Measurements from ENCODE around the gene PDE2A. TPM values are rescaled to one million over a fixed set of nuclear protein-coding genes. Genes with fewer than 3 reads are reported as not detected.

The PDE2A gene
- total RNA-seq, 1 donor from 2014 or later: 0.82 TPM

DNA sequence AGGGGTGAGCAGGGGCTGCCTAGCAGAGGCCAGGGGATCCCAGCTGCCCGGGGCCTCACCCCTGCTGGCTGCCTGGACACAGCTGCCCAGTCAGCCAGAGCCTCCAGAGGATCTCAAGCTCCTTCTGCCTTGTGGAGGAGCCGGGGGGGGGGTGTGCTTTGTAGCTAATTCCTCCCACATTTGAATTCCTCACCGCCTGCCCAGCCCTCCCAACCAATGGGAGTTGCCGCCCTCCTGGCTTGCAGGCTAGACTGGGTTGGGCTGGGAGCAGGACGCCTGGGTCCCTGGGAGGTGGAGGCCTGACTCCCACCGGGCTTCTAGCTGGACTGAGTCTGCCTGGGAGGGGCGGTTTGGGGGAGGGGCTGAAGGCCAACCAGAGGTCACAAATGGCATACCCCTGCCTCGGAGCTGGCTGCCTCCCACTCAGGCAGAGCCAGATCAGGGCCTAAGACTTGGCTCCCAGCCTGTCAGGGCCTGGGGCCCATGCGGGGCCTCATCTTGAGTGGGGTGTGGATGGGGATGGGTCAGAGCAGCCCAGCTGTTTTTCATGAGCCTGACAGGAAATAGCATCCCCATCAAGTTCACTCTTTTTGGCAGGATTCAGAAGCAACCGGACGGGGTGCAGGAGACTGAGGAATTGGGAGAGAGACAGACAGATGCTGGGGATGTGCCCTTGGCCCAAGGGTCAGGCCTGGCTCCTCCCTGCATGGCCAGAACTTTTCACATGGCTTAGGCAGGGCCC is 29.2 kb upstream of the PDE2A start:
- peaks cover 10% of the 10 kb centered on the region for H3K36me3 ChIP-seq (ENCODE audit: insufficient read depth, low read length)
- H3K27me3 Mint-ChIP-seq (ENCODE audit: low read depth, unreplicated experiment): no peaks in the 10 kb centered on the region
- no peak overlapping the region for H3K27ac ChIP-seq (ENCODE audit: low read depth, low read length)
- H3K9ac ChIP-seq (ENCODE audit: low read length): no peak overlapping the region
- H3K4me2 ChIP-seq (ENCODE audit: low read length): peak overlapping the region; percentile 3
- FAIRE-seq (no peak), DNase-seq (ENCODE audit: low read depth) (peak; percentile 48)
- H4K20me1 ChIP-seq (ENCODE audit: insufficient read depth, low read length): peaks cover 53% of the 10 kb centered on the region
- peaks cover 22% of the 10 kb centered on the region for H3K4me1 Mint-ChIP-seq (ENCODE audit: low read depth, unreplicated experiment)
- no peak overlapping the region for H2AFZ ChIP-seq (ENCODE audit: low read depth, low read length)
- H3K9me3 Mint-ChIP-seq (ENCODE audit: unreplicated experiment): no peaks in the 10 kb centered on the region
- TF ChIP-seq, protein P1, sequence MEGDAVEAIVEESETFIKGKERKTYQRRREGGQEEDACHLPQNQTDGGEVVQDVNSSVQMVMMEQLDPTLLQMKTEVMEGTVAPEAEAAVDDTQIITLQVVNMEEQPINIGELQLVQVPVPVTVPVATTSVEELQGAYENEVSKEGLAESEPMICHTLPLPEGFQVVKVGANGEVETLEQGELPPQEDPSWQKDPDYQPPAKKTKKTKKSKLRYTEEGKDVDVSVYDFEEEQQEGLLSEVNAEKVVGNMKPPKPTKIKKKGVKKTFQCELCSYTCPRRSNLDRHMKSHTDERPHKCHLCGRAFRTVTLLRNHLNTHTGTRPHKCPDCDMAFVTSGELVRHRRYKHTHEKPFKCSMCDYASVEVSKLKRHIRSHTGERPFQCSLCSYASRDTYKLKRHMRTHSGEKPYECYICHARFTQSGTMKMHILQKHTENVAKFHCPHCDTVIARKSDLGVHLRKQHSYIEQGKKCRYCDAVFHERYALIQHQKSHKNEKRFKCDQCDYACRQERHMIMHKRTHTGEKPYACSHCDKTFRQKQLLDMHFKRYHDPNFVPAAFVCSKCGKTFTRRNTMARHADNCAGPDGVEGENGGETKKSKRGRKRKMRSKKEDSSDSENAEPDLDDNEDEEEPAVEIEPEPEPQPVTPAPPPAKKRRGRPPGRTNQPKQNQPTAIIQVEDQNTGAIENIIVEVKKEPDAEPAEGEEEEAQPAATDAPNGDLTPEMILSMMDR (IDR thresholded peaks at IDR 0.05; ENCODE audit: insufficient read depth, low read depth, low read length): no peak
- no peak for TF ChIP-seq EZH2 (IDR thresholded peaks at IDR 0.05; ENCODE audit: insufficient read depth, low read length)
- H3K9me3 ChIP-seq (ENCODE audit: insufficient read depth, low read depth, low read length): no peaks in the 10 kb centered on the region
- H3K4me1 ChIP-seq (ENCODE audit: insufficient read depth, low read length): peaks cover 11% of the 10 kb centered on the region
- peaks cover 36% of the 10 kb centered on the region for H3K36me3 Mint-ChIP-seq (ENCODE audit: low read depth, unreplicated experiment)
- no peaks in the 10 kb centered on the region for H3K79me2 ChIP-seq (ENCODE audit: insufficient read depth, low read length)
- H3K27me3 ChIP-seq (ENCODE audit: insufficient read depth, low read length): no peaks in the 10 kb centered on the region
- H3K4me3 Mint-ChIP-seq (ENCODE audit: unreplicated experiment): no peak overlapping the region
- no peak overlapping the region for H3K27ac Mint-ChIP-seq (ENCODE audit: unreplicated experiment)
- no peak overlapping the region for H3K4me3 ChIP-seq (ENCODE audit: insufficient read depth, low read depth, low read length)

DNA sequence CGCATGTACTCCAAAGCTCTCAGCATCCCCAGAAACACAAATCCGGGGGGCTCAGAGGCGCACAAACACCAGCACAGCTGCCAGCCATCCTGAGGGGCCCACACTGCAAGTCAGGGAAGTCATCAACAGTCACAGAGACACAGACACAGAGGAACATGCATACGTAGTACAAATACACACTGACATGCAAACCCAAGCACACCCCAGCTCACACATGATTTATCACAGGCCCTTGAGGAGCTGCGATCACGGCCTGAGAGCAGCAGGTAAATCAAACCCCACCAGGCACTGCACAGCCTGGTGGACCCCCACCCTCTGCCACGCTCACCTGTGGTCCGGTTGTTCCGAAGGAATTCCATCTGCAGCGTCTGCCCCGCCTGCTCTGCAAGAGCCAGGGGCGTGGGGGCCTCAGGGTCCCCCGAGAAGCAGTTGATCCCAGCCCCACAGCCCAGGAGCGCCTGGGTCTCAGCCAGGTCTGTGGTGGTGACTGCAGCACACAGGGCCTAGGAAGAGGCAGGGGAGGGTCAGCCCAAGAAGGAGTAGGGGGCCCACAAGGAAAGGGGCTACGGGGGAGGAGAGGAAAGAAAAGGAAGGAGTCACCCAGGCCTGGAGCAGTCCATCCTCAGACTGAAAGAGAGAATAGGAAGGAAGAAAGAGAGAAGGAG is 28.5 kb upstream of the PDE2A start:
- H3K4me1 Mint-ChIP-seq (ENCODE audit: low read depth, unreplicated experiment): peaks cover 22% of the 10 kb centered on the region
- TF ChIP-seq EZH2 (IDR thresholded peaks at IDR 0.05; ENCODE audit: insufficient read depth, low read length): no peak
- TF ChIP-seq, protein P1 (IDR thresholded peaks at IDR 0.05; ENCODE audit: insufficient read depth, low read depth, low read length): no peak
- Histone ChIP-seq H3K9ac (ENCODE audit: low read length) (no peak overlapping the region), H3K4me1 (ENCODE audit: insufficient read depth, low read length) (peaks cover 11% of the 10 kb centered on the region), H2AFZ (ENCODE audit: low read depth, low read length) (no peak overlapping the region), H3K27me3 (ENCODE audit: insufficient read depth, low read length) (no peaks in the 10 kb centered on the region), H4K20me1 (ENCODE audit: insufficient read depth, low read length) (peaks cover 46% of the 10 kb centered on the region), H3K9me3 (ENCODE audit: insufficient read depth, low read depth, low read length) (no peaks in the 10 kb centered on the region), H3K36me3 (ENCODE audit: insufficient read depth, low read length) (peaks cover 7% of the 10 kb centered on the region), H3K79me2 (ENCODE audit: insufficient read depth, low read length) (no peaks in the 10 kb centered on the region), H3K4me3 (ENCODE audit: insufficient read depth, low read depth, low read length) (no peak overlapping the region), H3K4me2 (ENCODE audit: low read length) (no peak overlapping the region), H3K27ac (ENCODE audit: low read depth, low read length) (no peak overlapping the region)
- FAIRE-seq (no peak), DNase-seq (ENCODE audit: low read depth) (no peak)
- no peak overlapping the region for H3K4me3 Mint-ChIP-seq (ENCODE audit: unreplicated experiment)
- no peaks in the 10 kb centered on the region for H3K9me3 Mint-ChIP-seq (ENCODE audit: unreplicated experiment)
- no peaks in the 10 kb centered on the region for H3K27me3 Mint-ChIP-seq (ENCODE audit: low read depth, unreplicated experiment)
- peaks cover 36% of the 10 kb centered on the region for H3K36me3 Mint-ChIP-seq (ENCODE audit: low read depth, unreplicated experiment)
- H3K27ac Mint-ChIP-seq (ENCODE audit: unreplicated experiment): peak overlapping the region; percentile 53

DNA sequence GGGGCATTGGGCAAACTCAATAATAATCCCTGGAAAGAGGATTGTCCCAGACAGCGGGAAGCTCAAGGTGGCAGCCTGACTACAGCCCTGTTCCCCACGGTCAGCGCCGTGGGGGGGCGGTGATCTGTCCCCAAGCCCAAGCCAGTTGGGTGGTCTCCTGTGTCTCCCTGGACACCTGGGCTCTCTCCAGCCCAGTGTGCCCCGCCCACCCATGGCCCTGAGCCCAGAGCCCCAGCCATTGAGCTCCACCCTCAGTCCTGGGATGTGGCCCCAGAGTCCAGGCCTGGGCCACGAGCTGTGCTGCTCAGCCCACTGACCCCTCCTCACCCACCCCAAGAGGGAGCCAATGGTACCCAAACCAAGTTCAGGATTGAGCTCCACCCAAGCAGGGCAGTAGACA is 27.9 kb upstream of the PDE2A start:
- TF ChIP-seq, protein P1 (IDR thresholded peaks at IDR 0.05; ENCODE audit: insufficient read depth, low read depth, low read length): no peak
- TF ChIP-seq EZH2 (IDR thresholded peaks at IDR 0.05; ENCODE audit: insufficient read depth, low read length): no peak
- Mint-ChIP-seq H3K4me3 (ENCODE audit: unreplicated experiment) (no peak overlapping the region), H3K36me3 (ENCODE audit: low read depth, unreplicated experiment) (peaks cover 31% of the 10 kb centered on the region)

More for the DNA sequence above, 27.9 kb upstream of the PDE2A start:
- Mint-ChIP-seq H3K27me3 (ENCODE audit: low read depth, unreplicated experiment) (no peaks in the 10 kb centered on the region), H3K27ac (ENCODE audit: unreplicated experiment) (no peak overlapping the region), H3K9me3 (ENCODE audit: unreplicated experiment) (no peaks in the 10 kb centered on the region), H3K4me1 (ENCODE audit: low read depth, unreplicated experiment) (peaks cover 22% of the 10 kb centered on the region)
- H3K9ac ChIP-seq (ENCODE audit: low read length): no peak overlapping the region
- H3K36me3 ChIP-seq (ENCODE audit: insufficient read depth, low read length): peaks cover 7% of the 10 kb centered on the region
- H4K20me1 ChIP-seq (ENCODE audit: insufficient read depth, low read length): peaks cover 44% of the 10 kb centered on the region
- no peak overlapping the region for H3K4me2 ChIP-seq (ENCODE audit: low read length)
- H3K27ac ChIP-seq (ENCODE audit: low read depth, low read length): no peak overlapping the region
- DNase-seq (ENCODE audit: low read depth) (no peak), FAIRE-seq (no peak)
- H3K9me3 ChIP-seq (ENCODE audit: insufficient read depth, low read depth, low read length): no peaks in the 10 kb centered on the region
- no peaks in the 10 kb centered on the region for H3K79me2 ChIP-seq (ENCODE audit: insufficient read depth, low read length)
- H3K27me3 ChIP-seq (ENCODE audit: insufficient read depth, low read length): no peaks in the 10 kb centered on the region
- no peak overlapping the region for H2AFZ ChIP-seq (ENCODE audit: low read depth, low read length)
- H3K4me1 ChIP-seq (ENCODE audit: insufficient read depth, low read length): peaks cover 11% of the 10 kb centered on the region
- H3K4me3 ChIP-seq (ENCODE audit: insufficient read depth, low read depth, low read length): no peak overlapping the region

Measured in astrocyte (in vitro differentiated cells and primary cell).